Measurements from ENCODE around the gene KDM1B. TPM values are rescaled to one million over a fixed set of nuclear protein-coding genes. Genes with fewer than 3 reads are reported as not detected.

The KDM1B gene
- total RNA-seq, 1 donor, result 17.3 TPM

GRCh38 chr6:18241208-18242038 is 86.2 kb downstream of the KDM1B start:
- TF ChIP-seq, protein P1, sequence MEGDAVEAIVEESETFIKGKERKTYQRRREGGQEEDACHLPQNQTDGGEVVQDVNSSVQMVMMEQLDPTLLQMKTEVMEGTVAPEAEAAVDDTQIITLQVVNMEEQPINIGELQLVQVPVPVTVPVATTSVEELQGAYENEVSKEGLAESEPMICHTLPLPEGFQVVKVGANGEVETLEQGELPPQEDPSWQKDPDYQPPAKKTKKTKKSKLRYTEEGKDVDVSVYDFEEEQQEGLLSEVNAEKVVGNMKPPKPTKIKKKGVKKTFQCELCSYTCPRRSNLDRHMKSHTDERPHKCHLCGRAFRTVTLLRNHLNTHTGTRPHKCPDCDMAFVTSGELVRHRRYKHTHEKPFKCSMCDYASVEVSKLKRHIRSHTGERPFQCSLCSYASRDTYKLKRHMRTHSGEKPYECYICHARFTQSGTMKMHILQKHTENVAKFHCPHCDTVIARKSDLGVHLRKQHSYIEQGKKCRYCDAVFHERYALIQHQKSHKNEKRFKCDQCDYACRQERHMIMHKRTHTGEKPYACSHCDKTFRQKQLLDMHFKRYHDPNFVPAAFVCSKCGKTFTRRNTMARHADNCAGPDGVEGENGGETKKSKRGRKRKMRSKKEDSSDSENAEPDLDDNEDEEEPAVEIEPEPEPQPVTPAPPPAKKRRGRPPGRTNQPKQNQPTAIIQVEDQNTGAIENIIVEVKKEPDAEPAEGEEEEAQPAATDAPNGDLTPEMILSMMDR (IDR thresholded peaks at IDR 0.05; ENCODE audit: insufficient read depth, low read depth, low read length), result no peak
- DNase-seq (ENCODE audit: low read depth), result peak; percentile 37

DNA sequence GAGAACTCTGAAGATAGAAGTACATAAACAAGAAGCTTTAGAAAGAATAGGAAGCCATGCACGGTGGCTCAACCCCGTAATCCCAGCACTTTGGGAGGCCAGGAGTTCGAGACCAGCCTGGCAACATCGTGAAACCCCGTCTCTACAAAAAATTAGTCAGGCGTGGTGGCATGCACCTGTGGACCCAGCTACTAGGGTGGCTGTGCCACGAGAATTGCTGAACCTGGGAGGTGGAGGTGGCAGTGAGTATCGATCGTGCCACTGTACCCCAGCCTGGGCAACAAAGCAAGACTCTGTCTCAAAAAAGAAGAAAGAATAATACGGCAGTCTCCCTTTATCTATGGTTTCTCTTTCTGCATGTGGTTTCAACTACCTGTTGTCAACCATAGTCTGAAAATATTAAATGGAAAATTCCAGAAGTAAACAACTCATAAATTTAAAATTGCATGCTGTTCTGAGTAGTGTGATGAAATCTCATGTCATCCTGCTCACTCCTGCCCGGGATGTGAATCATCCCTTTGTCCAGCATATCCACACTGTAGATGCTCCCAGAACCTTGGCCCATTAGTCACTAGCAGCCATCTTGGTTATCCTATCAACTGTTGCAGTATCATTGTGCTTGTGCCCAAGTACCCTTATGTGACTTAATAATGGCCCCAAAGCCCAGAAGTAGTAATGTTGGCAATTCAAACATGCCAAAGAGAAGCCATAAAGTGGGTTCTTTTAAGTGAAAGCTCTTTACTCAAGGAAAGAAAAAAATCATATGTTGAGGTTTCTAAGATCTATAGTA is 87.0 kb downstream of the KDM1B start:
- no peak overlapping the region for H3K4me3 ChIP-seq (ENCODE audit: low read depth, low read length)
- peak; percentile 88 for DNase-seq (ENCODE audit: low read depth)
- TF ChIP-seq, protein P1 (IDR thresholded peaks at IDR 0.05; ENCODE audit: insufficient read depth, low read depth, low read length), result no peak

More at GRCh38 chr6:18241208-18242038, 86.2 kb downstream of the KDM1B start:
- H3K4me3 ChIP-seq (ENCODE audit: low read depth, low read length), result no peak overlapping the region

GRCh38 chr6:18243302-18243893 is 88.2 kb downstream of the KDM1B start:
- TF ChIP-seq, protein P1 (IDR thresholded peaks at IDR 0.05; ENCODE audit: insufficient read depth, low read depth, low read length), result no peak
- DNase-seq (ENCODE audit: low read depth), result no peak
- no peak overlapping the region for H3K4me3 ChIP-seq (ENCODE audit: low read depth, low read length)

- TF ChIP-seq, protein P1 (IDR thresholded peaks at IDR 0.05; ENCODE audit: insufficient read depth, low read depth, low read length), result no peak
- H3K4me3 ChIP-seq (ENCODE audit: low read depth, low read length), result no peak overlapping the region
These were observed 89.0 kb downstream of the KDM1B start for GRCh38 chr6:18244251-18244650.

DNA sequence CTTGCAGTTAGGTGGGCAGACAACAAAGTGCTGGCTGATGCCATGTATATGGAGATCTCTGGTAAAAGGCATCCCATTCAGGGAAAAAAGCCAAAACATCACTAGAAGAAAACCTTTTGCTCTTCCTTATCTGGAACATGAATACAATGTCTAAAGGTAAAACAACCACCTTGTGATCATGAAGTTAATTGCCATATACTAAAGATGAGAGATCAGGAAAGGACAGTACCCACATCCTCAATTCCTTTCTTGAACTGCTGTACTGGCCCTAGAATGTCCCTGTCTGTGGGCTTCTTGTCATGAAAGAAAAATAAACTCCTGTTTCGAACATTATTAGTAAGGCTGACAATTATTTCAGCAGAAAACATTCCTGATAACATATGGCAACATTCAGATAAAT is 89.9 kb downstream of the KDM1B start:
- no peak for DNase-seq (ENCODE audit: low read depth)
- H3K4me3 ChIP-seq (ENCODE audit: low read depth, low read length), result no peak overlapping the region
- TF ChIP-seq, protein P1 (IDR thresholded peaks at IDR 0.05; ENCODE audit: insufficient read depth, low read depth, low read length), result no peak

More at GRCh38 chr6:18244251-18244650, 89.0 kb downstream of the KDM1B start:
- DNase-seq (ENCODE audit: low read depth), result no peak

DNA sequence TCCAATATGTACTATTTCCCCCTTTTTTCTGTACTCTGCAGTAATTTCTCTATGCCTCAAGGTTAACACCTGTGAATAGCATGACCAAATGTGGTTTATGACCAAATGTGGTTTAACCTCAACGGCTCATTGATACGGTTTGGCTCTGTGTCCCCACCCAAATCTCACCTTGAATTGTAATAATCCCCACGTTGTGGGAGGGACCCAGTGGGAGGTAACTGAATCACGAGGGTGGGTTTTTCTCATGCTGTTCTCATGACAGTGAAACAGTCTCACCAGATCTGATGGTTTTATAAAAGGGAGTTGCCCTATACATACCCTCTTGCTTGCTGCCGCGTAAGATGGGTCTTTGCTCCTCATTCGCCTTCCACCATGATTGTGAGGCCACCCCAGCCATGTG is 90.4 kb downstream of the KDM1B start:
- no peak overlapping the region for H3K4me3 ChIP-seq (ENCODE audit: low read depth, low read length)
- DNase-seq (ENCODE audit: low read depth), result no peak
- TF ChIP-seq, protein P1 (IDR thresholded peaks at IDR 0.05; ENCODE audit: insufficient read depth, low read depth, low read length), result no peak

Measured in fibroblast of villous mesenchyme (primary cell).